Activated T-cell treated with anti-CD3 and anti-CD28 coated beads, Interleukin-2, amount 50 U/mL, for 24 hours (primary cell): ENCODE measurements around the gene RPH3AL.
"Not testable (repeated sequence)": the region's sequence is repeated elsewhere in the genome, so short reads cannot be mapped to it uniquely, and the experiment has no call there.

ENCODE experiments used
- DNase-seq: peaks from one replicate; pipeline ENCODE4 v3.0.0-alpha.2; 2020
- H3K27ac Mint-ChIP-seq: 2 replicates; pipeline ENCODE4 v1.8.0; 2020; ENCODE audit warnings: mild to moderate bottlenecking, mixed read lengths
- H3K27me3 Mint-ChIP-seq: 2 replicates; pipeline ENCODE4 v1.8.0; 2020; ENCODE audit warnings: mixed read lengths
- H3K36me3 Mint-ChIP-seq: 2 replicates; pipeline ENCODE4 v1.8.0; 2020; ENCODE audit warnings: low read depth, mixed read lengths
- H3K4me1 Mint-ChIP-seq: 2 replicates; pipeline ENCODE4 v1.8.0; 2020; ENCODE audit warnings: low read depth, mixed read lengths
- H3K4me3 Mint-ChIP-seq: 2 replicates; pipeline ENCODE4 v1.8.0; 2020; ENCODE audit warnings: mild to moderate bottlenecking, moderate library complexity, mixed read lengths
- H3K9me3 Mint-ChIP-seq: 2 replicates; pipeline ENCODE4 v1.8.0; 2020; ENCODE audit warnings: mixed read lengths

Gene RPH3AL

GRCh38 chr17:229709-230394 lies 122.8 kb downstream of the RPH3AL start:
- no peaks in the 10 kb centered on the region for H3K4me1 Mint-ChIP-seq

DNA sequence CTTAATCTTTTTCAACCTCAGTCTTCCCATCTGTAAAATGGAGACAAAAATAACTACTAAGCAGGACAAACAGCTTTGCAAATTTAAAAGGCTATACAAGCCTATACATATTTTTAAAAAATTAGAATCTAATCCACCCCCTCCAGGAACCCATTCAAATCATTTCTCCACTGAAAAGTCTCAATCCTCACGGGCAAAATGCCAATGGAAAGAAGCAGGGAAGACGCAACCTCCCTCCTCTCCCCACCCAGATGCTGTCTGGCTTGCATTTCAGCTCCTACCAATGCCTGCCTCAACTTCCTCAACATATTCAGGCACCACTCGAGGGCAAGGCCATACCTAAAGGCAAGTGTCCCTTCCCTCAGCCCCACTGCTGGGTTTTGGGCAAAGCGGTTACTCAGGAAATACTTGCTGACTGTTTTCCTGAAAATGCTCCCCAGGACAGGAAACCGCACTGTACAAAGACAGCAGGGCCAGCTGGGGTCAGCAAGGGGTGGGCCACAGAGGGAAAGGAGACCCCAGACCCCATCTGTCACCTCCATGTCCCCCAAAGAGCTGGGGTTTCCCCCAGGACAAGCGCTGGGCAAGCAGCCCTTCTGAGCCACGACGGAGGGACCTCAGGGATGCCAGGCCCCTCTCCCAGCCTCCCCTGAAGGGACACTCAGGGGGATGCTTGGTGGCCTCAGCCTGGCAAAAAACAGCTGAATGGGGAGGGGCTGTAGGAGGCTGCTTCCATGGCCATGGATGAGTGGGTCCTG lies 123.5 kb downstream of the RPH3AL start:
- no peaks in the 10 kb centered on the region for H3K4me1 Mint-ChIP-seq
- peaks cover 2% of the 10 kb centered on the region for H3K27me3 Mint-ChIP-seq
- no peak overlapping the region for H3K27ac Mint-ChIP-seq
- no peaks in the 10 kb centered on the region for H3K36me3 Mint-ChIP-seq
- no peak overlapping the region for H3K4me3 Mint-ChIP-seq
- H3K9me3 Mint-ChIP-seq: no peaks in the 10 kb centered on the region
- DNase-seq: no peak

More at GRCh38 chr17:229709-230394, 122.8 kb downstream of the RPH3AL start:
- DNase-seq: no peak
- Mint-ChIP-seq H3K27me3 (peaks cover 9% of the 10 kb centered on the region), H3K4me3 (no peak overlapping the region), H3K27ac (no peak overlapping the region), H3K36me3 (no peaks in the 10 kb centered on the region), H3K9me3 (no peaks in the 10 kb centered on the region)

DNA sequence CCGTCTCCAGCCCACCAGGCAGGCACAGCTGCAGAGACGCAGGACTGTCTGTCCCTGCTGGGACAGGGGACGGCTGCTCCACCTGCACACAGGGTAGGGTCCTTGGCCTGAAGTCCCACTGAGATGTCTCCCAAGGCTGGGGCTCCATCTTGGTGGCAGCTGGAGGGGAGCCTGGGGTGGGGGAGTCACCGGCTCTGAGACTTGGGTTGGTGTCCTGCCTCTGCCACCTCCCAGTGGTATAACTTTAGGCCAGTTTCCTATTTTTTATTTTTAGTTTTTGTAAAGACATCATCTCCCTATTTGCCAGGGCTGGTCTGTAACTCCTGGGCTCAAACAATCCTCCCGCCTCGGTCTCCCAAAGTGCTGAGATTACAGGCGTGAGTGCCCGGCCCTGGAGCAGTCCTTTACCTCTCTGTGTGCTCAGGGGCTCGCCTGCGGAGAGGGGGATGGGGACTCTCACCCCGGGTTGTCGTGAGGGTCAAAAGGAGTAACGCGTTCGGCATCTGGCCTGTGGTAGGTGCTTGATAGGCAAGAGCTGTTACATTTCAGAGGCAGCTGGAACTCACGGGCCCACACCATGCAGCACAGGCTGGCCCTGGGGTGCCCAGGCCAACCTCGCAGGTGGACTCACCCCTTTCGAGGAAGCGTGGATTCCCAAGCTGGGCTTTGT lies 124.5 kb downstream of the RPH3AL start:
- Mint-ChIP-seq H3K9me3 (no peaks in the 10 kb centered on the region), H3K4me3 (no peak overlapping the region), H3K4me1 (no peaks in the 10 kb centered on the region), H3K27ac (no peak overlapping the region), H3K36me3 (no peaks in the 10 kb centered on the region), H3K27me3 (peaks cover 2% of the 10 kb centered on the region)
- DNase-seq: no peak

- Mint-ChIP-seq H3K4me3 (no peak overlapping the region), H3K27ac (no peak overlapping the region), H3K4me1 (no peaks in the 10 kb centered on the region), H3K9me3 (no peaks in the 10 kb centered on the region), H3K27me3 (no peaks in the 10 kb centered on the region), H3K36me3 (no peaks in the 10 kb centered on the region)
- DNase-seq: no peak
Measured at GRCh38 chr17:227078-227945, 125.3 kb downstream of the RPH3AL start.

GRCh38 chr17:226108-227077 lies 126.2 kb downstream of the RPH3AL start:
- no peak for DNase-seq
- H3K36me3 Mint-ChIP-seq: no peaks in the 10 kb centered on the region
- H3K4me3 Mint-ChIP-seq: no peak overlapping the region
- no peak overlapping the region for H3K27ac Mint-ChIP-seq
- no peaks in the 10 kb centered on the region for H3K4me1 Mint-ChIP-seq
- H3K9me3 Mint-ChIP-seq: no peaks in the 10 kb centered on the region
- H3K27me3 Mint-ChIP-seq: no peaks in the 10 kb centered on the region

- Mint-ChIP-seq H3K27ac (no peak overlapping the region), H3K27me3 (no peaks in the 10 kb centered on the region), H3K36me3 (no peaks in the 10 kb centered on the region), H3K4me3 (no peak overlapping the region), H3K4me1 (no peaks in the 10 kb centered on the region), H3K9me3 (no peaks in the 10 kb centered on the region)
- DNase-seq: no peak
Measured at GRCh38 chr17:225551-225950, 127.1 kb downstream of the RPH3AL start.

- not testable (repeated sequence) for H3K4me3 Mint-ChIP-seq, H3K27me3 Mint-ChIP-seq, DNase-seq, H3K9me3 Mint-ChIP-seq, H3K27ac Mint-ChIP-seq, H3K36me3 Mint-ChIP-seq, H3K4me1 Mint-ChIP-seq
Measured at GRCh38 chr17:224576-224975, 128.0 kb downstream of the RPH3AL start.

DNA sequence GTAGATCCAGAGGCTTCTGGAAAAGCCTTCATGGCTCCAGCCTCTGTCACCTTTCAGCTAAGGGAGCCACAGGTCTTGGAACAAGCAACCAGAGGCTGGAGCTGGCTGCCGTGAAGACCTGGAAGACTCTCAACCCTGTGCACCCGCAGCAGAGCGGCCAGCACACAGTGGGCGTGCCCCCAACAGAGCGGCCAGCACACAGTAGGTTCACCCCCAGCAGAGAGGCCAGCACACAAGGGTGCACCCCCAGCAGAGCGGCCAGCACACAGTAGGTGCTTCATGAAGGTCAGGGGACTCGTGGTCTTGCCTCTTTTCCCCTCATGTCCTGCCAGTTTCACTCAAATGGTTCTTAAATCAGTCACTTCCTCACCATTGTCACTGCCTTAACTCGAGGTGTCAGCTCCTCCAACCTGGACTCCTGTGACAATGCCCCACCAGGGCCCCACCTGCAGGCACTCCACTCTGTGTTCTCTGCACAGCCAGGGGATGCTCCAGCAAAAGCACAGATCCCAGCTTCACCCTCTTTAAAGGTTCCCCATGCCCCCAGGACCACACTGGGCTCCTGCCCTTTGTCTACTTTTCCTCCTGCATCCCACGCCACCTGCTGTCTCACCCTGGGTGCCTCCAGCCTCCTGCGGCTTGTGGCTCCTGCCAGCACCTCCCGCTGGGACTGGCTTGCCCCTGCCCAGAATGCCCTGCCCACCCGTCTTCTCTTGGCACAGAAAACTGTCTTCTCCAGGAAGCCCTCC lies 128.7 kb downstream of the RPH3AL start:
- Mint-ChIP-seq H3K27me3 (no peaks in the 10 kb centered on the region), H3K27ac (no peak overlapping the region), H3K4me3 (no peak overlapping the region), H3K9me3 (no peaks in the 10 kb centered on the region), H3K4me1 (no peaks in the 10 kb centered on the region), H3K36me3 (no peaks in the 10 kb centered on the region)
- no peak for DNase-seq

DNA sequence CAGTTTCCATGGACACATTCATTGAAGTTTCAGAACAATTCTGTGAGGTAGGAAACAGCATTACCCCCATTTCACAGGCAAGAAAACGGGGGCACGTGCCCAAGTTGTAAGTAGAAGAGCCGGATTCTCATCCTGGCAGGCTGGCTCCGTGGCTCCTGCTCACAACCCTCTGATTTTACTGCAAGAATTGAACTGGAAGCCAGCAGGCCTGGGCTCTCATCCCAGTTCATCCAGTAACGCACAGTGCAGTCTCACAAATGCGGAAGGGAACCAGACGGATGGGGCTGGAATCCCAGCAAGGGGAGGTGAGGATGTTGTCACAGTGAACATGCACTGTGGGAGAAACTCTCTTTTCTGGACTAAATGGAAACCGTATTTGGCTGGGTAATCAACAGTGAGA lies 130.4 kb downstream of the RPH3AL start:
- Mint-ChIP-seq H3K27me3 (no peaks in the 10 kb centered on the region), H3K27ac (no peak overlapping the region), H3K4me1 (no peaks in the 10 kb centered on the region), H3K36me3 (no peaks in the 10 kb centered on the region), H3K4me3 (no peak overlapping the region), H3K9me3 (no peaks in the 10 kb centered on the region)
- no peak for DNase-seq

DNA sequence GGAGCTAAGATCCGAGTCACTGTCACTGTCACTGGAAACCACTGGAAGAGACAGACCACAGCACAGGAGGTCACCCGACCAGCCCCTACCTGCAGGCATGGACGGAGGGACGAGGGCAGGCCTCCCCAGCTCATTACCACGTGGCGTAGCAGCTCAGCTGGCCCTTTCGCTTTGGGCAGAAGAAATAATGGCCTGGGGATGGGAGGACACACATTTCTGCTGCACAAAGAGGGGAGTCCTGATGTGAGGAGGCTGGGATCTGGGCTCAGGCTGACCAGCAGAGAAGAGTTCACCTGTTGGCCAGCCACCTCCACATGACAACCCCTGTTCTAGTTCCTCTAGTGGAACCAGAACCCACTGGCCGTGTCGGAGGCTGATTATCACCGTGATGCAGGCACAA lies 132.9 kb downstream of the RPH3AL start:
- no peak overlapping the region for H3K4me3 Mint-ChIP-seq
- H3K27ac Mint-ChIP-seq: no peak overlapping the region
- DNase-seq: no peak
- no peaks in the 10 kb centered on the region for H3K27me3 Mint-ChIP-seq
- peaks cover 5% of the 10 kb centered on the region for H3K4me1 Mint-ChIP-seq
- no peaks in the 10 kb centered on the region for H3K36me3 Mint-ChIP-seq
- H3K9me3 Mint-ChIP-seq: no peaks in the 10 kb centered on the region

DNA sequence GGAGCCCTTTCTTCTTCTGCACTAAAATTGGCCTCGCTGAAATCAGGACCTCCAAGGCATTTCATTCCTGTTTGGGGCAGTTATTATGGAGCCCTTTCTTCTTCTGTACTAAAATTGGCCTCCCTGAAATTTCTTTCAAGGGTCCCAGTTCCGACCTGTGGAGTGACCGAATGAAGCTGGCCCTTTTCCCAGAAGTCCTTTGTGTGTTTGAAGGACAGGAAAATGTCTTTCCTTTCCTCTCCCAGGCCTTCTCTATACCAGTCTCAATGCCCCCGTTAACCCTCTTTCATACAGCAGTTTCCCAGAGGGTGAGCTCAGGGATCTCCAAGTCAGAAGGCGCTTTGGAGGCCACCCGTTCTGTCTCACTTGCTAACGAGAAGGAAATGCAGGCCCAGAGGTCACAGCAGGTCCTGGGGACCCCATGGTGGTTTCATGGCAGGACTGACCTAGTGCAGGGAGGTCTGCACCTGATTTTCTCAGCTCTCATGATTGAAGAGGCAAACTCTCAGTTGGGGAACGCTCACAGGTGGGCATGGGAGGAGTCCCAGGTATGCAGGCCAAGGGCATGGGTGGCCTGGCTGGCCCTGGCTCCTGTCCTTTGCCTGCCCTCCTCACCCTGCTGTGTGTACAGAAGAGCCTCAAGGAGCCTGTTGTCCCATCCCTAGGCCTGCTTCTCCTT lies 134.0 kb downstream of the RPH3AL start:
- Mint-ChIP-seq H3K9me3 (no peaks in the 10 kb centered on the region), H3K4me3 (no peak overlapping the region), H3K4me1 (peaks cover 5% of the 10 kb centered on the region), H3K36me3 (no peaks in the 10 kb centered on the region), H3K27me3 (no peaks in the 10 kb centered on the region), H3K27ac (no peak overlapping the region)
- no peak for DNase-seq

- H3K27ac Mint-ChIP-seq: peak overlapping the region; percentile 59
- no peak overlapping the region for H3K4me3 Mint-ChIP-seq
- no peaks in the 10 kb centered on the region for H3K36me3 Mint-ChIP-seq
- DNase-seq: no peak
- peaks cover 5% of the 10 kb centered on the region for H3K4me1 Mint-ChIP-seq
- no peaks in the 10 kb centered on the region for H3K9me3 Mint-ChIP-seq
- no peaks in the 10 kb centered on the region for H3K27me3 Mint-ChIP-seq
Measured at GRCh38 chr17:216625-217024, 136.0 kb downstream of the RPH3AL start.
